Activated CD4-positive, CD25-positive, alpha-beta regulatory T cell (primary cell): Measurements from ENCODE around the gene CHMP6.
A peak's percentile ranks its signal among the peaks of the same experiment; 100 is the strongest.

ENCODE experiments used
- DNase-seq, 4 experiments: peaks; one replicate each; lab custom pipeline; 2025; lab: John Stamatoyannopoulos, UW

The CHMP6 gene

GRCh38 chr17:80970762-80971703, 20.6 kb upstream of the CHMP6 start:
- no peak for DNase-seq

GRCh38 chr17:80971704-80972304, 19.8 kb upstream of the CHMP6 start:
- no peak for DNase-seq

GRCh38 chr17:80976701-80977100, 14.9 kb upstream of the CHMP6 start:
- no peak for DNase-seq

GRCh38 chr17:80977172-80977571, 14.5 kb upstream of the CHMP6 start:
- no peak for DNase-seq

GRCh38 chr17:80978499-80979497, 12.8 kb upstream of the CHMP6 start:
- DNase-seq, result no peak

GRCh38 chr17:80979547-80980378, 11.9 kb upstream of the CHMP6 start:
- DNase-seq, result no peak

GRCh38 chr17:80980397-80981061, 11.1 kb upstream of the CHMP6 start:
- peak in 1 of 4 experiments; percentile 30 for DNase-seq

- peak; percentile 22 to 35 (median 29) for DNase-seq
Observed at GRCh38 chr17:80981062-80981902, 10.4 kb upstream of the CHMP6 start.

GRCh38 chr17:80981929-80982425, 9.7 kb upstream of the CHMP6 start:
- DNase-seq, result no peak

GRCh38 chr17:80982426-80982974, 9.1 kb upstream of the CHMP6 start:
- DNase-seq, result no peak

- no peak for DNase-seq
Observed at GRCh38 chr17:80983545-80983944, 8.1 kb upstream of the CHMP6 start.

GRCh38 chr17:80984749-80985148, 6.9 kb upstream of the CHMP6 start:
- no peak for DNase-seq

GRCh38 chr17:80986046-80986445, 5.6 kb upstream of the CHMP6 start:
- DNase-seq, result no peak

- no peak for DNase-seq
Observed at GRCh38 chr17:80986816-80987475, 4.7 kb upstream of the CHMP6 start.

GRCh38 chr17:80987941-80988461, 3.6 kb upstream of the CHMP6 start:
- DNase-seq, result no peak

GRCh38 chr17:80989586-80989913, 2.1 kb upstream of the CHMP6 start:
- DNase-seq, result no peak

GRCh38 chr17:80990921-80991644, 558 bp upstream of the CHMP6 start:
- DNase-seq, result no peak
